Endothelial cell of umbilical vein (primary cell): ENCODE results near the gene KDM3A. TPM values are rescaled to one million over a fixed set of nuclear protein-coding genes. Genes with fewer than 3 reads are reported as not detected.

Source experiments
- BruUV-seq: library from RNA; stranded (reverse); fragments of 400-500 nt; replicated peaks from 2 replicates; lab custom pipeline; 2021; lab: Mats Ljungman, UMichigan
- CTCF ChIA-PET: fragments of 300-600, 350-600 bp; sonication (Branson Sonifier 250); formaldehyde crosslinking; loops from one replicate; lab custom pipeline; 2021; ENCODE audit warnings: antibody characterized with exemption, inconsistent platforms; lab: Charles Lee
- POLR2A ChIA-PET: fragments of 300-600, 350-600 bp; sonication (Branson Sonifier 250); formaldehyde crosslinking; loops from one replicate; lab custom pipeline; 2021; ENCODE audit warnings: antibody characterized with exemption, inconsistent platforms; lab: Charles Lee
- DNase-seq: peaks from one replicate; pipeline ENCODE4 v3.0.0-alpha.2; 2011; ENCODE audit warnings: low read depth, low spot score
- FAIRE-seq: peaks from 2 replicates; lab custom pipeline; 2011; peaks lifted over from hg19 to GRCh38; lab: Jason Lieb, UNC
- H2AFZ ChIP-seq: 2 replicates; pipeline ENCODE4 v1.6.0; 2012; ENCODE audit warnings: low read depth, low read length, control low read depth, inconsistent platforms
- H3K27ac ChIP-seq: 2 replicates; pipeline ENCODE4 v1.5.1; 2011; ENCODE audit warnings: low read depth, mild to moderate bottlenecking, control low read depth, low read length, moderate library complexity; ENCODE audit not compliant: insufficient read depth
- H3K27me3 ChIP-seq, 2 experiments: 2 replicates each; pipeline versions ENCODE4 v1.6.0 to v1.6.1; 2011; ENCODE audit warnings: low read length in 2 of 2, mixed read lengths in 1 of 2; ENCODE audit not compliant: control insufficient read depth in 2 of 2, insufficient read depth in 2 of 2
- H3K36me3 ChIP-seq, 2 experiments: 2 replicates in 1 of 2; 3 replicates in 1 of 2; pipeline ENCODE4 v1.5.1; 2011; ENCODE audit warnings: low read length in 2 of 2, mild to moderate bottlenecking in 1 of 2, moderate library complexity in 1 of 2; ENCODE audit not compliant: control insufficient read depth in 2 of 2, insufficient read depth in 2 of 2; ENCODE audit errors: extremely low read depth in 1 of 2
- H3K4me1 ChIP-seq: 3 replicates; pipeline ENCODE4 v1.5.1; 2011; ENCODE audit warnings: mild to moderate bottlenecking, low read length; ENCODE audit not compliant: control insufficient read depth, insufficient read depth; ENCODE audit errors: extremely low read depth
- H3K4me2 ChIP-seq: 2 replicates; pipeline ENCODE4 v1.6.1; 2011; ENCODE audit warnings: low read length, control low read depth, mixed read lengths; ENCODE audit not compliant: insufficient read depth
- H3K4me3 ChIP-seq, 3 experiments: fragments of 200-600 bp in 1 of 3; sonication (generic), shearing (Covaris generic) in 1 of 3; replicated peaks in 1 of 3; 2 replicates each; pipeline ENCODE4 v1.5.1; 2011 to 2016; ENCODE audit warnings: control low read depth in 3 of 3, low read length in 3 of 3, mild to moderate bottlenecking in 2 of 3, inconsistent platforms in 1 of 3, low read depth in 1 of 3, moderate library complexity in 1 of 3; ENCODE audit not compliant: insufficient read depth in 1 of 3
- H3K79me2 ChIP-seq: 2 replicates; pipeline ENCODE4 v1.6.0; 2012; ENCODE audit warnings: low read length, inconsistent platforms; ENCODE audit not compliant: control insufficient read depth, insufficient read depth
- H3K9ac ChIP-seq: replicated peaks from 2 replicates; pipeline ENCODE3; 2011; ENCODE audit warnings: low read length, control low read depth; ENCODE audit not compliant: insufficient read depth; ENCODE audit errors: extremely low read depth
- H3K9me1 ChIP-seq: replicated peaks from 3 replicates; pipeline ENCODE4 v1.6.0; 2011; ENCODE audit warnings: mild to moderate bottlenecking, low read length; ENCODE audit not compliant: control insufficient read depth, insufficient read depth; ENCODE audit errors: extremely low read depth
- H3K9me3 ChIP-seq: replicated peaks from 2 replicates; pipeline ENCODE4 v1.5.1; 2012; ENCODE audit warnings: low read length, inconsistent platforms; ENCODE audit not compliant: control insufficient read depth, insufficient read depth
- H4K20me1 ChIP-seq: replicated peaks from 2 replicates; pipeline ENCODE3; 2011; ENCODE audit warnings: mild to moderate bottlenecking, low read length; ENCODE audit not compliant: control insufficient read depth, insufficient read depth; ENCODE audit errors: extremely low read depth
- CTCF ChIP-seq, 2 donors: IDR thresholded peaks; 1 replicate in 1 of 2; 2 replicates in 1 of 2; pipeline ENCODE4 v1.5.1; 2011; ENCODE audit warnings: low read length in 2 of 2, mild to moderate bottlenecking in 2 of 2, moderate library complexity in 2 of 2, control low read depth in 1 of 2, inconsistent platforms in 1 of 2, low read depth in 1 of 2; ENCODE audit not compliant: insufficient read depth in 1 of 2; ENCODE audit errors: extremely low read depth in 1 of 2
- EZH2 ChIP-seq: IDR thresholded peaks from 2 replicates; pipeline ENCODE4 v1.6.1; 2012; ENCODE audit warnings: borderline replicate concordance, low read depth, mild to moderate bottlenecking, moderate library complexity, low read length, inconsistent platforms; ENCODE audit not compliant: severe bottlenecking
- FOS ChIP-seq: IDR thresholded peaks from 2 replicates; pipeline ENCODE4 v1.6.1; 2011; ENCODE audit warnings: mild to moderate bottlenecking, low read length, moderate library complexity, borderline replicate concordance; ENCODE audit not compliant: insufficient read depth
- GATA2 ChIP-seq: IDR thresholded peaks from 2 replicates; pipeline ENCODE4 v1.7.0; 2011; ENCODE audit warnings: low read depth, mild to moderate bottlenecking, moderate library complexity, mixed read lengths, low read length; ENCODE audit not compliant: insufficient read length, insufficient read depth
- JUN ChIP-seq: IDR thresholded peaks from 2 replicates; pipeline ENCODE4 v1.6.1; 2011; ENCODE audit warnings: borderline replicate concordance, low read depth; ENCODE audit not compliant: insufficient read length, insufficient read depth
- MAX ChIP-seq: IDR thresholded peaks from 2 replicates; pipeline ENCODE4 v1.6.1; 2011; ENCODE audit not compliant: insufficient read depth, insufficient read length
- MYC ChIP-seq: IDR thresholded peaks from one replicate; pipeline ENCODE4 v1.6.1; 2011; ENCODE audit warnings: mild to moderate bottlenecking, low read depth, low read length
- POLR2A ChIP-seq: IDR thresholded peaks from 2 replicates; pipeline ENCODE4 v1.6.1; 2012; ENCODE audit warnings: low read depth, mild to moderate bottlenecking, control low read depth, low read length
- POLR2AphosphoS5 ChIP-seq: IDR thresholded peaks from 2 replicates; pipeline ENCODE4 v1.6.1; 2012; ENCODE audit warnings: low read depth, mild to moderate bottlenecking, control low read depth, low read length, moderate library complexity; ENCODE audit not compliant: insufficient read depth
- dilution Hi-C: fragments of 300-500 bp; cut with MboI; formaldehyde crosslinking; loops from one replicate; pipeline ENCODE4 v1.15.0; 2019; ENCODE audit warnings: low sequenced_read_pairs; ENCODE audit not compliant: extremely low pct_ligation_motif_present
- intact Hi-C: fragments of 100-400 bp; cut with micrococcal nuclease; formaldehyde crosslinking; loops from one replicate; pipeline ENCODE4 v1.10.0; 2022
- polyA plus RNA-seq, 4 experiments: library from polyadenylated mRNA; depleted of rRNA in 3 of 4; stranded (reverse) in 3 of 4; unstranded in 1 of 4; fragments of >200 nt; gene quantifications; 2 replicates each; pipeline versions ENCODE4 v1.2.1 to v1.2.3, GENCODE V29; 2011 to 2012; ENCODE audit warnings: missing spikeins in 1 of 4
- total RNA-seq: library from RNA; stranded (reverse); gene quantifications from 2 replicates; pipeline ENCODE4 v1.2.3, GENCODE V29; 2021

KDM3A gene
- total and polyA plus RNA-seq, 2 donors (not counting 3 experiments of a cell fraction or from before 2014, with no cell fraction given): 13.5 to 29.5 TPM

GRCh38 chr2:86430368-86430767 is 10.8 kb upstream of the KDM3A start:
- no peaks in the 10 kb centered on the region for H3K79me2 ChIP-seq
- DNase-seq (no peak), FAIRE-seq (no peak)
- dilution Hi-C loops: no loop called here
- BruUV-seq: no TSS peak
- no peaks in the 10 kb centered on the region for H4K20me1 ChIP-seq
- H2AFZ ChIP-seq: no peak overlapping the region
- H3K36me3 ChIP-seq: no peaks in the 10 kb centered on the region
- intact Hi-C loops: no loop called here
- no peaks in the 10 kb centered on the region for H3K9me3 ChIP-seq
- no peak overlapping the region for H3K4me3 ChIP-seq
- TF ChIP-seq JUN (no peak), MAX (no peak), POLR2AphosphoS5 (no peak), EZH2 (no peak), GATA2 (no peak), FOS (no peak), CTCF (IDR thresholded peaks at IDR 0.05; ENCODE audit: extremely low read depth in 1 of 2, insufficient read depth in 1 of 2, low read depth in 1 of 2, low read length in 2 of 2) (no peak), MYC (no peak), POLR2A (no peak)
- H3K9ac ChIP-seq: no peak overlapping the region
- H3K27ac ChIP-seq: no peak overlapping the region
- no peaks in the 10 kb centered on the region for H3K4me1 ChIP-seq
- POLR2A ChIA-PET: no interaction called here
- H3K27me3 ChIP-seq: peaks cover 11 to 40% of the 10 kb centered on the region in 2 experiments
- H3K9me1 ChIP-seq: no peaks in the 10 kb centered on the region
- CTCF ChIA-PET: interaction anchor here (0.6 kb wide), 1 partner anchor 663 kb away, joined by 3 read pairs; no protein-coding TSS in a partner anchor
- H3K4me2 ChIP-seq: no peak overlapping the region
